ENCODE results near the gene FCN2. TPM values are rescaled to one million over a fixed set of nuclear protein-coding genes. Genes with fewer than 3 reads are reported as not detected.

Gene FCN2
- total RNA-seq, 2 donors from 2014 or later = not detected

DNA sequence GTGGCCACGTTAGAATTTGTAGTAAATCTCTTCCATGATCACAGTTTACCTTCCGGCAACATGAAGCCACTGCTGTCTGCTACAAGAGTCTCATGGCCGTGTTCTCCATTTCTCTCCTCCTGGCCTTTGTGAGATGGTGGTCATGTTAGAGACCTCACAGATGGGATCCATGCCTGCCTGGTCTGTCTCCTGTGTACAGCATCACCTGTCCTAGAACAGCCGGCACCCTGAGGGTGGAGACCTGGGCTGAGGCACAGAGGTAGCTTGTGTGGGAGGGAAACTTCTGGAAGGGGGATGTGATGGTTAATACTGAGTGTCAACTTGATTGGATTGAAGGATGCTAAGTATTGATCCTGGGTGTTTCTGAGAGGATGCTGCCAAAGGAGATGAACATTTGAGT lies 3.1 kb upstream of the FCN2 start:
- H3K36me3 Mint-ChIP-seq = no peaks in the 10 kb centered on the region
- H3K9me3 Mint-ChIP-seq = no peaks in the 10 kb centered on the region
- DNase-seq (ENCODE audit: low spot score in 2 of 2) = no peak
- no peak for ATAC-seq
- H3K27ac Mint-ChIP-seq = no peak overlapping the region

DNA sequence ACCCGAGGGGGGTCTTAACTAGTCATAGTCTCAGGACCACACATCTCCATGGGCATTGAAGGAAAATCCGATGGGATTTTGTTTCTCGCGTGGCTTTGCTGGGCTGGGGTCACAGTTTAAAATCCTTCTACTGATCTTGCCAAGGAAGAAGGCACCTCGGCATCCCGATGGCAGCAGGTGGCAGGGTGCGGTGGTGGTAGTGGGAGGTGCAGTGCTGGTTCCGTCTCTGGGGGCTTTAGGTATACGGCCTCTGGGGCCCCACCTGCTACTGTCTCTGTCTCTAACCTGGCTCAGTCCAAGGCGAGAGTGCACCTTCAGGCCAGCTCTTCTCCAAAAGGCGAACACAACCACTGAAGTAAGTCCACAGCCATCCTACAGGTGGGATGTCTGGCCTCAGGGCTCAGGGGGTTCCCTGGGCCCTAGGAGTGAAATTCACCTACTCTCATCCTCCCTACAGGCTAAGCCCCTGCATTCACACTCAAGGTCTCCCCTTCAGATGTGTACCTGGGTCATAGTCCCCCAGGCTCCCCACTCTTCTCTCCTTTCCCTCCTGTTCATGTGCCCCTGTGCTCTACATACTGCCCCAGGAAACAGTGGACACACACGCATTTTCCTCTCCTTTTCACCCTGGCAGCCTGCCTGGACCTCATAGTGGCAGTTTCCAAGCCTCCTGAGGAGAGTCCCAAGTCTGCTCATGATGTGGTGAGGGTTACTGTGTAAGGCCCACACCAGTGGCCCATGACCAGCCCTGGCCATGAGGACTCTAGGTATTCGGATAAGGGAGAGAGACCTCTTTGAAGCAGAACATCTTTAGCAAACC lies 736 bp upstream of the FCN2 start:
- ATAC-seq = no peak
- H3K36me3 Mint-ChIP-seq = no peaks in the 10 kb centered on the region

DNA sequence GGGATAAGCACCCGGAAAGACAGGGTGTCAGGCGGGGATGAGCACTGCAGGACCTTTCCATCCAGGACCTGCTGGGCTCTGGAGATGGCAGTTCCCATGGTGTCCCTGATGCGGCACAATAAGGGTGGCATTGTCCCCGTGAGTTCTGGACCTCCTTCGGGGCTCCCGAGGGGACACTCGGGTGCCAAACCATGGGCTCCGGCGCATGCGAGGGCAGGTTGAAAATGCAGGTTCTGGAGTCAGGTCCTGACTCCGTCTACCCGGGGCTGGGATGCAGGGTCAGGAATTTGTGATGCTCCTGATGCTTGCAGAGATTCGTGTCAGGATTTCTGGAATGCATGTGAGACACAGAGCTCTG lies 682 bp downstream of the FCN2 start:
- DNase-seq (ENCODE audit: low spot score in 2 of 2) (no peak), ATAC-seq (no peak)
- no peaks in the 10 kb centered on the region for H3K36me3 Mint-ChIP-seq
- H3K9me3 Mint-ChIP-seq = no peaks in the 10 kb centered on the region
- no peak overlapping the region for H3K27ac Mint-ChIP-seq

More for the DNA sequence above, 736 bp upstream of the FCN2 start:
- no peaks in the 10 kb centered on the region for H3K9me3 Mint-ChIP-seq
- no peak for DNase-seq (ENCODE audit: low spot score in 2 of 2)
- no peak overlapping the region for H3K27ac Mint-ChIP-seq

DNA sequence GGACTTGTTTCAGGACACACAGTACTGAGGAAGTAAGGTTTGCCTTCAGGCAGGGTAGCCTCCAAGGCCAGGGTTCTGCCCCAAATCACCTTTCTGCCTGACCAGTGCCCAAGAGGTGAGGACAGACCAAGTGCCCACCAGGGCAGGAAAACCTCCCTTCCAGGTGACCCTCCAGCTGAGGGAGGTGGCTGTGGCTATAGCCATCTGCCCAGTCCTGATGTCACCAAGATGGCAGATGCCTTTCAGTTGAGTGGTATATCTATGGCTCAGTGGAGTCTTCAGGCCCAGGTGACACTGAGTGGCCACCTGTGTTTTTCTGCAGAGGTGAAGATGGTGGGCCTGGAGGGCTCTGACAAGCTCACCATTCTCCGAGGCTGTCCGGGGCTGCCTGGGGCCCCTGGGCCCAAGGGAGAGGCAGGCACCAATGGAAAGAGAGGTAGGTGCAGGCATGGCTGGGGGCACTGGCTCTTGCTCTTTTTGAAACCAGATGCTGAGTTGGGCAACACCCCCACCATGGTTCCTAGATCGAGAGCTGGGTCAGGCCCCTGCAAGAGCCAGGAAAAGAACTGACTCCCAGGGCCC lies 1.7 kb downstream of the FCN2 start:
- no peak overlapping the region for H3K27ac Mint-ChIP-seq
- H3K9me3 Mint-ChIP-seq = no peaks in the 10 kb centered on the region
- H3K36me3 Mint-ChIP-seq = no peaks in the 10 kb centered on the region
- ATAC-seq (no peak), DNase-seq (ENCODE audit: low spot score in 2 of 2) (no peak)

DNA sequence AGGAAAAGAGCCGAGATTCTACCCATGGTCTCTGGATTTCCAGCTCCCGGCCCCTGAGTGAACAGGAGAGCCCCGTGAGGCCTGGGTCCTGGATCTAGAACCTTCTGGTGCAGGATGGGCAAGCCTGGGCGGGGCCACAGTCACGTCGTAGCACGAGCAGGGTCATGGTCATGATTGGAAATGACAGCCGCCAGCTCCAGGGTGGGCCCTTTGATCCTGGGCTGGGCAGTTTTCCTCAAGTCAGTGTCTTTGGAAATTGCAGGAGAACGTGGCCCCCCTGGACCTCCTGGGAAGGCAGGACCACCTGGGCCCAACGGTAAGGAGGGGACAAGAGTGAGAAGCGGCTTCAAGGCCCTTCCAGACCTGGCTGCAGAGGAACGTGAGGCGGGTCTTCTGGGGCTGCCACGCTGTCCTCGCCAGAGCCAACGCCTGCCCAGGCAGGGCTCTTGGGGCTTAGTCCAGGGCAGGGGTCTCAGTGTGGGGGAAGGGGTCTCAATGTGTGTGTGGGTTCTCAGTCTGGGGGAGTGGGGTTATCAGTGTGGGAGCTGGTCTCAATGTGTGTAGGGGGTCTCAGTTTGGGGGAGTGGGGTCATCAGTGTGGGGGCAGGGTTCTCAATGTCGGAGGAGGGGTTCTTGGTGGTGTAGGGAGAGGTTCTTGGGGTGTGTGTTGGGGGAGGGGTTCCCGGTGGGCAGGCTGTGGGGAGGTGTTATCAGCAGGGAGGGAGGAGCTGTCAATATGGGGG lies 2.6 kb downstream of the FCN2 start:
- DNase-seq (ENCODE audit: low spot score in 2 of 2) (no peak), ATAC-seq (no peak)
- no peaks in the 10 kb centered on the region for H3K36me3 Mint-ChIP-seq
- H3K9me3 Mint-ChIP-seq = no peaks in the 10 kb centered on the region
- H3K27ac Mint-ChIP-seq = no peak overlapping the region

DNA sequence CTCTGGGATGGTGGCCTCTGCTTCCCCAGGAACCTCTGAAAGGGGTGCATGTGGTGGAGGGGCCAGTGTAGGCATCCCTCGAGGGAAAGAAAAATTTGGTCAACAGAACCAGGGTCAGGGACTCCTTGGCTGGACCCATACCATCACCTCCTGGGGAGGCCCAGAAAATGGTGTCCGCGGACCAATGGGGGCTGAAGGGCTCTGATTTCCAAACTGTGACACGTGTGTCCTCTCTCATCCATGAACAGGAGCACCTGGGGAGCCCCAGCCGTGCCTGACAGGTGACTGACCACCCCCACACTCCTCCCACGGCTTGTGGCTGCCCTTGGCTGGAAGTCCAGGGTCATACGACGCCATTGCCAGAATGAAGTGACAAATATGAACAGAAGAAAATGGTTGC lies 3.9 kb downstream of the FCN2 start:
- Mint-ChIP-seq H3K9me3 (no peaks in the 10 kb centered on the region), H3K27ac (no peak overlapping the region)

DNA sequence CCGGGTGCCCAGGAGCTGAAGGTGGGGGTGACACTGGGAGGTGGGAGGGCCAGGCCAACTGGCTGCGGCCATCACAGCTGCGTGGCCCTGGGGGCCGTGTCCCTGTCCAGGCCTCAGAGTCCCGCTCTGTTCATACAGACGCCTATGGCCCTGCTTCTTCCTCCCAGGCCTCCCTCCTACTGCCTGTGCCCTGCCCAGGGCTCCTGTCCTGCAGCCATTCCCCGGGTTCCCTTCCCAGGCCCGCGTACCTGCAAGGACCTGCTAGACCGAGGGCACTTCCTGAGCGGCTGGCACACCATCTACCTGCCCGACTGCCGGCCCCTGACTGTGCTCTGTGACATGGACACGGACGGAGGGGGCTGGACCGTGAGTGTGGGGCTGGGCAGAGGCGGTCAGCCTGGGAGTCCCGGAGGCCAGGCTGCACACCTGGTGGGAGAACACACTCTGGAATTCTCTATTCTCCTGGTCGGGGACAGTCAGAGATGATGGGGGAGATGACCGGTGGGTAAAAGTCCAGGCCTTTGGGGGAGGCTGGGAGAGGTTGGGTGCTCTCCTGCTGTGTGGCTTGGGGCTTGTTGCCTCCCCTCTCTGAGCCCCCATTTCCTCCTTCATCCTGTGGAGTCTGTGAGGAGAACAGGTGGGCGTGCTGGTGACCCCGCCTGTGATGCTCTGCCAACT lies 4.5 kb downstream of the FCN2 start:
- H3K27ac Mint-ChIP-seq = no peak overlapping the region
- no peak for DNase-seq (ENCODE audit: low spot score in 2 of 2)
- no peaks in the 10 kb centered on the region for H3K36me3 Mint-ChIP-seq
- no peak for ATAC-seq
- no peaks in the 10 kb centered on the region for H3K9me3 Mint-ChIP-seq

More for the DNA sequence above, 3.9 kb downstream of the FCN2 start:
- no peak for ATAC-seq
- DNase-seq (ENCODE audit: low spot score in 2 of 2) = no peak
- no peaks in the 10 kb centered on the region for H3K36me3 Mint-ChIP-seq

DNA sequence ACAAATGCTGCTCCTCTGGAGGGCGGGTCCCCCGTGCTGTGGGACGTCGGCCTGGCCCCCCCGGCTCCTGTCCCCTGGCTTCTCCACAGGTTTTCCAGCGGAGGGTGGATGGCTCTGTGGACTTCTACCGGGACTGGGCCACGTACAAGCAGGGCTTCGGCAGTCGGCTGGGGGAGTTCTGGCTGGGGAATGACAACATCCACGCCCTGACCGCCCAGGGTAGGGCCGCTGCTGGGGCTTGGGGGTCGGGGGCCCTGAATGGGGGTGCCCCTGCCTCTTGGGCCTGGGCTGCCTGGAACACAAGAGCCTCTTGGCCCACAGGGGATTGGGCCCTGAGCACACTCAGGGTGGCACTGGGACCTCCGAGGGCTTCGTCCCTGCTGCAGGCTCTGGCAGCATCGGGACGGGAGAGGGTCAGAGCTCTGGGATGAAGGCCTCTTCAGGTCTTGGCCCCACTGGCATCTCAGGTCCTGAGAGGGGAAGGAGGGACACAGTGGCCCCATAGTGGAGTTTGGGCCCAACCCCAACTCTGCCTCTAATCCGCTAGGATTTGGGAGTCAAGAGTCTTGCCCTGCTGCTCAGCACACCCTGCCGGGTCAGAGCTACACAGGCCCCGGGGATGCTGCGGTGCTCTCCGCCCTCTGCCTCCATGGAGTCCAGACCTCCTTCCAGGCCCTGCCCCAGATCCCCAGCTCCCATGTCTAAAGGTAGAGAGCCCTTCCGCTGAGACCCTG lies 5.2 kb downstream of the FCN2 start:
- Mint-ChIP-seq H3K9me3 (no peaks in the 10 kb centered on the region), H3K36me3 (no peaks in the 10 kb centered on the region), H3K27ac (no peak overlapping the region)
- DNase-seq (ENCODE audit: low spot score in 2 of 2) = no peak
- ATAC-seq = no peak

DNA sequence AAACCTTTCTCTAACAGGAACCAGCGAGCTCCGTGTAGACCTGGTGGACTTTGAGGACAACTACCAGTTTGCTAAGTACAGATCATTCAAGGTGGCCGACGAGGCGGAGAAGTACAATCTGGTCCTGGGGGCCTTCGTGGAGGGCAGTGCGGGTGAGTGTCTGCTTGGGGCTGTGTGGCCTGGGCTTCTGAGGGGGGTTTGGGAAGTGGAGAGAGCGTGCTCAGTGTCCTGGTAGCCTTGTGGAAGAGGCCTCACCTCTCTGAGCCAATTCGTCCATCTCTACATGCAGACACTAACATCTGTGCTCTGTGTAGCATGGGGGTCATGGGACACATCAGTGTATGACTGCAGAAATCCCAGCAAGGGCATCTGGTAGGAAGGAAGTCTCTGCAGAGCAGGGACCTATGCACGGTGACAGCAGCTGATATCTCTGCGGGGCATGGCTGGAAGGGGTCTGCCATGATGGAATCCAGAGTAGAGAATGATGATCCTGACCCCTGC lies 5.9 kb downstream of the FCN2 start:
- no peaks in the 10 kb centered on the region for H3K9me3 Mint-ChIP-seq
- no peak for DNase-seq (ENCODE audit: low spot score in 2 of 2)
- H3K36me3 Mint-ChIP-seq = no peaks in the 10 kb centered on the region
- no peak overlapping the region for H3K27ac Mint-ChIP-seq
- no peak for ATAC-seq

DNA sequence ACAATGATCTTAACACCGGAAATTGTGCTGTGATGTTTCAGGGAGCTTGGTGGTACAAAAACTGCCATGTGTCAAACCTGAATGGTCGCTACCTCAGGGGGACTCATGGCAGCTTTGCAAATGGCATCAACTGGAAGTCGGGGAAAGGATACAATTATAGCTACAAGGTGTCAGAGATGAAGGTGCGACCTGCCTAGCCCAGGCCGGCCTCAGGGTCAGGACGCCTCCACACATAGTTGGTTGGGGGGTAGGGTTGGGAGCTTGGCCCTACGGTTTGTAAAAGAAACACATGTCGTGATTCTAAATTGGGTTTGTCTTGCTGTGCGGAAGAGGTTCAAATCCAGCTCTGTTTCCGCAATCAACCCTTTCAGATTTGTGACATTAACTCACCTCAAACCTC lies 6.6 kb downstream of the FCN2 start:
- Mint-ChIP-seq H3K36me3 (no peaks in the 10 kb centered on the region), H3K27ac (no peak overlapping the region), H3K9me3 (no peaks in the 10 kb centered on the region)
- no peak for ATAC-seq
- no peak for DNase-seq (ENCODE audit: low spot score in 2 of 2)

DNA sequence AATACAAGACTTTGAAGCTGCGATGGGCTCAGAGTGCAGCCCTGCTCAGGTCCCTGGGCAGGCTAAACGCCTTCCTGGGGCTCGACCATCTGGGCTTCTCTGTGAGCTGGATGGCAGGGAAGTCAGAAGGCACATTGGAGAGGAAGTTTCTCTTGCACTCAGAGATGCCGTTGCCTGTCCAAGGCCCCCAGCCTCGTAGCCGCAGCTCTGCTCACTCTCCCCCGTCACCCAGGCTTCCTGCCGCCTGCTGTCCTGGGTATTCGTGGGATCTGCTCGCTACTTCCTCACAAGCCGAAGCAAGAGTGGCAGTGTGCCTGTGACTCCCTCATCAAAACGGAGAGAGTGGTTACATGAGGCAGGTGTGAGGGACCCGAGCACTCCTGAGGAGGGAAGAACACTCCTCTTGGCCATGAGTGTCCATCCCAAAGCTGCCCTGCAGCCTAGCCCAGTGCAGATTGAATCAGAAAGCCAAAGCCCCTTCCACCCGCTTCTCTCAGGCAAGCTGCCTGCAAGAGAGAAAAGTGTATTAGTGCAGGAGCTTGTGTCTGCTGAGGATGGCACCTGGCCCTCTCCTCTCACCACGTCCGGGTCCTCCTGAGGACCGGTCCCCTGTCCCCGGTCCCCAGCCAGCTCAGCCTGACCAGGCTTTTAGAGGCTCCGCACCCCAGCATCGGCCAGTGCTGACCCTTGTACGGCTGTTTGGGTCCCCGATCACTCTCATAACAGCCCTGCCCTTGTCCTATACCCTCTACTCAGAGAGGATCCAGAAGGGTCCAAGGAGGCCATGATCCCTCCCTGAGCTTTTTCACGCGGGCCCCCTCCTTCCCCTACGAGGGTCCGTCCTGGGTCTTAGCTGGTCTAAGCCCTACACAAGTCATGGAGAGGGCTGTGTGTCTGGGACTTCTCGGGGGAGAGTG lies 7.3 kb downstream of the FCN2 start:
- no peak overlapping the region for H3K27ac Mint-ChIP-seq
- no peaks in the 10 kb centered on the region for H3K36me3 Mint-ChIP-seq
- no peaks in the 10 kb centered on the region for H3K9me3 Mint-ChIP-seq
- DNase-seq (ENCODE audit: low spot score in 2 of 2) = no peak
- no peak for ATAC-seq

DNA sequence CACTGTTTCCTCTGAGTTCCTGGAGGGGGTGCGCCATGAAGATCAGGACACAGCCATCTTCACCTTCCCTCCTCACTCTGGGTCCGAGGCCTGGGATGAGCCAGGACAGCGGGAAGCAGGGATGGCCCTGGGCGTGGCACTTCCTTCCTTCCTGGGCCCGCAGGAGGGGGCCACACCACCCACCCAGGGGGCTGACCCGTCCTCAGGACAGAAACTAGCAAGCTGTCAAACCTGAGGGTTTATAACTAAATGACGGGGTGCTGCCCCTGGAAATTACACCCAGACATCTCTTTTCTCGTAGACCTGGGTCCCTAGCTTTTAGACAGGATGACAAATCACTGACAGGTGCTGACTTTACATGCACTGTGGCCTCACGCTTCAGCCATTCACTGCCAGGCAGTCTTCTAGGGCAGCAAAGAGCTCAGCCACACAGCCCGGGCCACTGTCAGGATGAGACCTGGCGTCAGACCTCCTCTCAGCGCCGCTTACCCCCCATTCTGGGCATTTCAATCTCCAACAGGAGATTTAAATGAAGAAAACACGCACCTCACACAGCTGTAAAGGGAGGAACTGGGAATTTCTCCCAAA lies 8.1 kb downstream of the FCN2 start:
- H3K27ac Mint-ChIP-seq = no peak overlapping the region
- ATAC-seq (no peak), DNase-seq (ENCODE audit: low spot score in 2 of 2) (no peak)
- no peaks in the 10 kb centered on the region for H3K36me3 Mint-ChIP-seq
- no peaks in the 10 kb centered on the region for H3K9me3 Mint-ChIP-seq

DNA sequence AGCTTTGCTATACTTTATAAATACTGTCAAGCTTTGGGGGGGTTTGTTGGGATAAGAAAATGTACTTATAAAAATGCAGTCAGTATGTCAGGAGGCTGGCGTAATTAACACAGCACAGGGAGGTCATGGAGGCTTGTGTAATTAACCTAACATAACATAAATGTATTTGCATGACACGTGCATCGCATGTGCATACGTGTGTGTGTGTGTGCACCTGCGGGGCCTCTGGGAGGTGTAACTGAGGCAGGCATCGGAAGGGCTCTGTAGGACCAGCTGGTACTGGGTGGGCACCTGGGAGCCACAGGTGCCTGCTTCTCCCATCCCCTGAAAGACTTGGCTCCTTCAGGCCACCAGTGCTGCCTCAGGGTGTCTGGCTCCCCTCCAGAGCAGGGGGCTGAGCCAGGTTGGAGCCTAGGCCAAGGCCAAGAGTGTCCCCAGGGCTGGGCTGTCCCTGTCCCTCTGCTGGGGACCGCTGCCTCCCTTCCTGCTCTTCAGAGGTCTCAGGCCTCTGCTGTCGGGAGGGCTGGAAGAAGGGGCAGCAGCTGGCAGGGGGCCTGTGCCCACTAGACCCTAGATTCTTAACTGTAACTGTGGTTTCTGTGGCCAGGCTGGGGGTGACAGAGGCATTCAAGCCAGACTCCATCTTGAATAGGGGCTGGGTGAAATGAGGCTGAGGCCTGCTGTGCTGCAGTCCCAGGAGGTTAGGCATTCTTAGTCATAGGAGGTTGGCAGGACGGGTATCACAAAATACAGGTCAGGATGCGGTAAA lies 9.0 kb downstream of the FCN2 start:
- H3K36me3 Mint-ChIP-seq = no peaks in the 10 kb centered on the region
- H3K27ac Mint-ChIP-seq = no peak overlapping the region
- no peaks in the 10 kb centered on the region for H3K9me3 Mint-ChIP-seq
- DNase-seq (ENCODE audit: low spot score in 2 of 2) (no peak), ATAC-seq (no peak)

DNA sequence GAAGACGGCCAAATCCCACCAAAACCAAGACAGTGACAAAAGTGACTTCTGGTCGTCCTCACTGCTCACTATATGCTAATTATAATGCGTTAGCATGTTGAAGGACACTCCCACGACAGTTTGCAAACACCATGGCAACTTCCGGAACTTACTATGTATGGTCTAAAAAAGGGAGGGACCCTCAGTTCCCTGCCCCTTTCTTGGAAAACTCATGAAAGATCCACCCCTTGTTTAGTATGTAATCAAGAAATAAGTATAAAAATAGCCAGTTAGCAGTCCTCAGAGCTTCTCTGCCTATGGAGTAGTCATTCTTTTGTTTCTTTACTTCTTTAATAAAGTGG lies 9.5 kb downstream of the FCN2 start:
- ATAC-seq = no peak
- H3K36me3 Mint-ChIP-seq = no peaks in the 10 kb centered on the region

DNA sequence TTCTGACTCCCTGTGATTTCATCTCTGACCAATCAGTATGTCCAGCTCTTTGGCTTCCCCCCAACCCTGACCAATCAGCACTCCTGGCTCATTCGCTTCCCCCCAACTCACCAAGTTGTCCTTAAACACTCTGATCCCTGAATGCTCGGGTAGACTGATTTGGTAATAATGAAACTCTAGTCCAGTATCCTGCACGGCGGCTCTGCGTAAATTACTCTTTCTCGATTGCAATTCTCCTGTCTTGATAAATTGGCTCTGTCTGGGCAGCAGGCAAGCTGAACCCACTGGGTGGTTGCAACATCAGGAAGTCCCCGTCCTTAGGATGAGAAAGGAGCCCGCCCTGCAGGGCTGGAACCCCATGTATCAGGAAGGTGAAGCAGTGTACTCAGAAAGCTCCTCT lies 10.4 kb downstream of the FCN2 start:
- ATAC-seq (no peak), DNase-seq (ENCODE audit: low spot score in 2 of 2) (no peak)
- Mint-ChIP-seq H3K36me3 (no peaks in the 10 kb centered on the region), H3K27ac (no peak overlapping the region), H3K9me3 (no peaks in the 10 kb centered on the region)

More for the DNA sequence above, 9.5 kb downstream of the FCN2 start:
- H3K9me3 Mint-ChIP-seq = no peaks in the 10 kb centered on the region
- H3K27ac Mint-ChIP-seq = no peak overlapping the region
- DNase-seq (ENCODE audit: low spot score in 2 of 2) = no peak
